HCT116 (cell line): ENCODE data around the gene PDHB. TPM values are rescaled to one million over a fixed set of nuclear protein-coding genes. Genes with fewer than 3 reads are reported as not detected.

Source experiments
- ATAC-seq: fragments of 200-7000 bp; cut with Tn5 transposase; 2 replicates; pipeline ENCODE4 v1.9.1; 2020; ENCODE audit warnings: mild to moderate bottlenecking, moderate library complexity
- BruUV-seq: library from RNA; stranded (reverse); fragments of 400-500 nt; replicated peaks from 2 replicates; lab custom pipeline; 2021; lab: Mats Ljungman, UMichigan
- CTCF ChIA-PET: fragments of 300-600 bp; sonication (Branson Sonifier 250); formaldehyde crosslinking; loops from one replicate; lab custom pipeline; 2021; ENCODE audit warnings: antibody characterized with exemption; lab: Charles Lee
- POLR2A ChIA-PET: fragments of 300-600, 350-600 bp; sonication (Branson Sonifier 250); formaldehyde crosslinking; loops from one replicate; lab custom pipeline; 2021; ENCODE audit warnings: antibody characterized with exemption; lab: Charles Lee
- RAD21 ChIA-PET, 2 experiments: fragments of 300-600 bp; sonication (Branson Sonifier 250); formaldehyde crosslinking; loops; one replicate each; lab custom pipeline; 2023; ENCODE audit warnings: low total read pairs in 2 of 2; ENCODE audit not compliant: uncharacterized antibody in 2 of 2, unreplicated experiment in 2 of 2, low non-redundant PET in 1 of 2; lab: Charles Lee
- DNase-seq: peaks from one replicate; pipeline ENCODE4 v3.0.0-alpha.2; 2010; ENCODE audit warnings: low read depth, low spot score
- H2AFZ ChIP-seq: fragments of 200-600 bp; shearing (Covaris generic), sonication (generic); 2 replicates; pipeline ENCODE4 v1.6.1; 2017; ENCODE audit warnings: low read depth, mixed run types, mixed read lengths, antibody characterized with exemption, low read length; ENCODE audit not compliant: poor library complexity, severe bottlenecking
- H3K27ac ChIP-seq: 2 replicates; pipeline ENCODE4 v1.5.1; 2012; ENCODE audit warnings: low read depth, low read length
- H3K27me3 ChIP-seq: fragments of 200-600 bp; sonication (generic); 2 replicates; pipeline ENCODE4 v1.6.1; 2016; ENCODE audit warnings: mixed run types, low read length, mixed read lengths; ENCODE audit not compliant: insufficient read depth
- H3K36me3 ChIP-seq, 2 experiments: fragments of 200-500 bp in 1 of 2; fragments of 200-600 bp in 1 of 2; sonication (Bioruptor generic) in 1 of 2; sonication (generic) in 1 of 2; 2 replicates each; pipeline versions ENCODE4 v1.5.1 to v1.6.1; 2014 to 2016; ENCODE audit warnings: low read length in 2 of 2, inconsistent platforms in 1 of 2, mixed read lengths in 1 of 2, mixed run types in 1 of 2; ENCODE audit not compliant: insufficient read depth in 2 of 2, control insufficient read depth in 1 of 2
- H3K4me1 ChIP-seq, 2 experiments: fragments of 200-600 bp in 1 of 2; sonication (generic) in 1 of 2; 2 replicates each; pipeline versions ENCODE4 v1.5.1 to v1.6.1; 2012 to 2017; ENCODE audit warnings: low read length in 2 of 2, inconsistent platforms in 1 of 2, mild to moderate bottlenecking in 1 of 2, mixed read lengths in 1 of 2, mixed run types in 1 of 2, moderate library complexity in 1 of 2; ENCODE audit not compliant: insufficient read depth in 2 of 2, control insufficient read depth in 1 of 2
- H3K4me2 ChIP-seq: fragments of 200-600 bp; sonication (generic); 2 replicates; pipeline ENCODE4 v1.6.1; 2017; ENCODE audit warnings: mixed run types, low read length, mixed read lengths
- H3K4me3 ChIP-seq, 2 experiments: fragments of 200-600 bp in 1 of 2; sonication (generic) in 1 of 2; replicated peaks in 1 of 2; 2 replicates each; pipeline ENCODE4 v1.5.1; 2011 to 2016; ENCODE audit warnings: low read length in 2 of 2, control low read depth in 1 of 2, low read depth in 1 of 2, mild to moderate bottlenecking in 1 of 2, mixed read lengths in 1 of 2, mixed run types in 1 of 2
- H3K79me2 ChIP-seq: fragments of 200-600 bp; sonication (generic); 2 replicates; pipeline ENCODE4 v1.6.1; 2017; ENCODE audit warnings: mild to moderate bottlenecking, mixed run types, low read length, moderate library complexity, mixed read lengths; ENCODE audit not compliant: insufficient read depth
- H3K9ac ChIP-seq: fragments of 200-600 bp; sonication (generic); 2 replicates; pipeline ENCODE4 v1.6.1; 2016; ENCODE audit warnings: low read length, mixed read lengths
- H3K9me2 ChIP-seq: fragments of 200-600 bp; sonication (generic), shearing (Covaris generic); 2 replicates; pipeline ENCODE4 v1.6.1; 2017; ENCODE audit warnings: mixed run types, mild to moderate bottlenecking, moderate library complexity; ENCODE audit not compliant: insufficient read depth
- H3K9me3 ChIP-seq, 2 experiments: fragments of 200-500 bp in 1 of 2; fragments of 200-600 bp in 1 of 2; sonication (Bioruptor generic) in 1 of 2; sonication (generic) in 1 of 2; 2 replicates each; pipeline ENCODE4 v1.6.1; 2014 to 2017; ENCODE audit warnings: low read length in 2 of 2, mixed read lengths in 2 of 2, inconsistent platforms in 1 of 2, low read depth in 1 of 2, mild to moderate bottlenecking in 1 of 2, mixed run types in 1 of 2, moderate library complexity in 1 of 2; ENCODE audit not compliant: control insufficient read depth in 1 of 2, insufficient read depth in 1 of 2
- H4K20me1 ChIP-seq: fragments of 200-600 bp; sonication (generic), shearing (Covaris generic); 2 replicates; pipeline ENCODE4 v1.6.1; 2017; ENCODE audit warnings: mixed run types, mild to moderate bottlenecking, moderate library complexity; ENCODE audit not compliant: insufficient read depth
- CBX3 ChIP-seq: IDR thresholded peaks from 2 replicates; pipeline ENCODE4 v1.6.1; 2012; ENCODE audit warnings: low read depth
- CEBPB ChIP-seq: IDR thresholded peaks from 2 replicates; pipeline ENCODE4 v1.6.1; 2012; ENCODE audit warnings: low read depth
- EGR1 ChIP-seq: IDR thresholded peaks from 2 replicates; pipeline ENCODE4 v1.6.1; 2012; ENCODE audit warnings: low read depth
- EZH2 ChIP-seq: fragments of 200-600 bp; sonication (generic); IDR thresholded peaks from 2 replicates; pipeline ENCODE4 v1.6.1; 2017; ENCODE audit warnings: antibody characterized with exemption, mixed run types
- FOSL1 ChIP-seq: IDR thresholded peaks from 2 replicates; pipeline ENCODE4 v1.6.1; 2012; ENCODE audit warnings: low read depth
- JUND ChIP-seq: IDR thresholded peaks from 2 replicates; pipeline ENCODE4 v1.6.1; 2012
- POLR2AphosphoS5 ChIP-seq: IDR thresholded peaks from 2 replicates; pipeline ENCODE4 v1.6.1; 2011; ENCODE audit warnings: mild to moderate bottlenecking, low read depth, low read length, moderate library complexity
- RAD21 ChIP-seq: IDR thresholded peaks from 2 replicates; pipeline ENCODE4 v1.6.1; 2012; ENCODE audit warnings: low read depth, mild to moderate bottlenecking
- SRF ChIP-seq: IDR thresholded peaks from 2 replicates; pipeline ENCODE4 v1.6.1; 2012; ENCODE audit warnings: low read depth
- ZFX ChIP-seq: fragments of 450-650 bp; IDR thresholded peaks from 2 replicates; pipeline ENCODE4 v1.6.1; 2017
- ZNF274 ChIP-seq: fragments of 200-500 bp; sonication (Bioruptor generic); IDR thresholded peaks from 2 replicates; pipeline ENCODE4 v1.6.1; 2014; ENCODE audit warnings: mild to moderate bottlenecking, low read depth, low read length, inconsistent platforms
- intact Hi-C: fragments of 100-400 bp; cut with micrococcal nuclease; formaldehyde crosslinking; loops from 2 replicates; pipeline ENCODE4 v1.10.0; 2022
- total RNA-seq: library from RNA; stranded (reverse); gene quantifications from one replicate; pipeline ENCODE4 v1.2.1, GENCODE V29; 2021; ENCODE audit not compliant: unreplicated experiment
- TF ChIP-seq, protein P1 (sequence below): IDR thresholded peaks from 2 replicates; pipeline ENCODE4 v1.6.1; 2012; ENCODE audit warnings: low read depth
- TF ChIP-seq, protein P2 (sequence below): IDR thresholded peaks from 2 replicates; pipeline ENCODE4 v1.6.1; 2012
- TF ChIP-seq, protein P3 (sequence below), 3 experiments: fragments of 200-600 bp in 1 of 3; sonication (generic) in 1 of 3; IDR thresholded peaks in 2 of 3; conservative IDR thresholded peaks in 1 of 3; 2 replicates each; pipeline ENCODE4 v1.5.1; 2012 to 2017; ENCODE audit warnings: low read depth in 2 of 3, low read length in 2 of 3, antibody characterized with exemption in 1 of 3, borderline replicate concordance in 1 of 3, control low read depth in 1 of 3, mild to moderate bottlenecking in 1 of 3, mixed read lengths in 1 of 3, mixed run types in 1 of 3, moderate library complexity in 1 of 3; ENCODE audit not compliant: insufficient read depth in 1 of 3

PDHB gene
- total RNA-seq, 1 experiment from 2014 or later: 60.2 TPM

DNA sequence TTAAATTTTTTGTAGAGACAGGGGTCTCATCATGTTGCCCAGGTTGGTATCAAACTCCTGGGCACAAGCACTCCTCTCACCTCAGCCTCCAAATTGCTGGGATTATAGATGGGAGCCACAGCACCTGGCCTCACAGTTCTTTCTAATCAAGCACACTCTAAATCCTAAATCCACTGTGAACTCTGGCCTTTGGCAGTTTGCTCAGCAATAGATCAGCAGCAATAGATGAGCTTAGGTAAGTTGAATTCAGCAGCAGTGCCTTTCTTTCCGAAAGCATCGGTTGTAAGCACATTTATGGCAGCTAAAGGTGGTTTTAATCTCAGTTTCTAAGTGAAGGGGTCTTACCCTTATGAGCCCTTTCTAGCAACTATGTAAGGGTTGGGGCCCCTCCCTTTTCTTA lies 16.6 kb downstream of the PDHB start:
- no peak overlapping the region for H3K4me3 ChIP-seq
- no peak overlapping the region for H2AFZ ChIP-seq
- TF ChIP-seq, protein P1, sequence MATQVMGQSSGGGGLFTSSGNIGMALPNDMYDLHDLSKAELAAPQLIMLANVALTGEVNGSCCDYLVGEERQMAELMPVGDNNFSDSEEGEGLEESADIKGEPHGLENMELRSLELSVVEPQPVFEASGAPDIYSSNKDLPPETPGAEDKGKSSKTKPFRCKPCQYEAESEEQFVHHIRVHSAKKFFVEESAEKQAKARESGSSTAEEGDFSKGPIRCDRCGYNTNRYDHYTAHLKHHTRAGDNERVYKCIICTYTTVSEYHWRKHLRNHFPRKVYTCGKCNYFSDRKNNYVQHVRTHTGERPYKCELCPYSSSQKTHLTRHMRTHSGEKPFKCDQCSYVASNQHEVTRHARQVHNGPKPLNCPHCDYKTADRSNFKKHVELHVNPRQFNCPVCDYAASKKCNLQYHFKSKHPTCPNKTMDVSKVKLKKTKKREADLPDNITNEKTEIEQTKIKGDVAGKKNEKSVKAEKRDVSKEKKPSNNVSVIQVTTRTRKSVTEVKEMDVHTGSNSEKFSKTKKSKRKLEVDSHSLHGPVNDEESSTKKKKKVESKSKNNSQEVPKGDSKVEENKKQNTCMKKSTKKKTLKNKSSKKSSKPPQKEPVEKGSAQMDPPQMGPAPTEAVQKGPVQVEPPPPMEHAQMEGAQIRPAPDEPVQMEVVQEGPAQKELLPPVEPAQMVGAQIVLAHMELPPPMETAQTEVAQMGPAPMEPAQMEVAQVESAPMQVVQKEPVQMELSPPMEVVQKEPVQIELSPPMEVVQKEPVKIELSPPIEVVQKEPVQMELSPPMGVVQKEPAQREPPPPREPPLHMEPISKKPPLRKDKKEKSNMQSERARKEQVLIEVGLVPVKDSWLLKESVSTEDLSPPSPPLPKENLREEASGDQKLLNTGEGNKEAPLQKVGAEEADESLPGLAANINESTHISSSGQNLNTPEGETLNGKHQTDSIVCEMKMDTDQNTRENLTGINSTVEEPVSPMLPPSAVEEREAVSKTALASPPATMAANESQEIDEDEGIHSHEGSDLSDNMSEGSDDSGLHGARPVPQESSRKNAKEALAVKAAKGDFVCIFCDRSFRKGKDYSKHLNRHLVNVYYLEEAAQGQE: no peak
- TF ChIP-seq ZFX (no peak), CBX3 (no peak), JUND (no peak), RAD21 (no peak), ZNF274 (no peak), EGR1 (no peak), CEBPB (no peak), FOSL1 (no peak), SRF (no peak), POLR2AphosphoS5 (no peak), EZH2 (no peak)
- TF ChIP-seq, protein P2, sequence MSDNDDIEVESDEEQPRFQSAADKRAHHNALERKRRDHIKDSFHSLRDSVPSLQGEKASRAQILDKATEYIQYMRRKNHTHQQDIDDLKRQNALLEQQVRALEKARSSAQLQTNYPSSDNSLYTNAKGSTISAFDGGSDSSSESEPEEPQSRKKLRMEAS: no peak
- TF ChIP-seq, protein P3, sequence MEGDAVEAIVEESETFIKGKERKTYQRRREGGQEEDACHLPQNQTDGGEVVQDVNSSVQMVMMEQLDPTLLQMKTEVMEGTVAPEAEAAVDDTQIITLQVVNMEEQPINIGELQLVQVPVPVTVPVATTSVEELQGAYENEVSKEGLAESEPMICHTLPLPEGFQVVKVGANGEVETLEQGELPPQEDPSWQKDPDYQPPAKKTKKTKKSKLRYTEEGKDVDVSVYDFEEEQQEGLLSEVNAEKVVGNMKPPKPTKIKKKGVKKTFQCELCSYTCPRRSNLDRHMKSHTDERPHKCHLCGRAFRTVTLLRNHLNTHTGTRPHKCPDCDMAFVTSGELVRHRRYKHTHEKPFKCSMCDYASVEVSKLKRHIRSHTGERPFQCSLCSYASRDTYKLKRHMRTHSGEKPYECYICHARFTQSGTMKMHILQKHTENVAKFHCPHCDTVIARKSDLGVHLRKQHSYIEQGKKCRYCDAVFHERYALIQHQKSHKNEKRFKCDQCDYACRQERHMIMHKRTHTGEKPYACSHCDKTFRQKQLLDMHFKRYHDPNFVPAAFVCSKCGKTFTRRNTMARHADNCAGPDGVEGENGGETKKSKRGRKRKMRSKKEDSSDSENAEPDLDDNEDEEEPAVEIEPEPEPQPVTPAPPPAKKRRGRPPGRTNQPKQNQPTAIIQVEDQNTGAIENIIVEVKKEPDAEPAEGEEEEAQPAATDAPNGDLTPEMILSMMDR (IDR thresholded peaks at IDR 0.05 in 2 of 3, conservative IDR thresholded peaks at IDR 0.05 in 1 of 3; ENCODE audit: borderline replicate concordance in 1 of 3, insufficient read depth in 1 of 3, low read depth in 2 of 3, low read length in 2 of 3): no peak
- RAD21 ChIA-PET: no interaction called here
- no peak overlapping the region for H3K4me2 ChIP-seq
- no peak overlapping the region for H3K27ac ChIP-seq
- H3K27me3 ChIP-seq: no peaks in the 10 kb centered on the region
- DNase-seq (no peak), ATAC-seq (no peak)
- peaks cover 2 to 3% of the 10 kb centered on the region in 2 experiments; a peak in 3 of 4 replicates for H3K4me1 ChIP-seq
- intact Hi-C loops: no loop called here
- no TSS peak for BruUV-seq
- CTCF ChIA-PET: interaction anchor here (2.2 kb wide), 1 partner anchor 111 kb away, joined by 5 read pairs; the partner anchor contains the start of genes HTD2 and RPP14
- H4K20me1 ChIP-seq: no peaks in the 10 kb centered on the region
- H3K9me2 ChIP-seq: no peaks in the 10 kb centered on the region
- H3K79me2 ChIP-seq: no peaks in the 10 kb centered on the region
- H3K36me3 ChIP-seq: no peaks in the 10 kb centered on the region
- no peaks in the 10 kb centered on the region for H3K9me3 ChIP-seq
- POLR2A ChIA-PET: no interaction called here
- no peak overlapping the region for H3K9ac ChIP-seq
